ENCODE results near the gene OLR1. TPM values are rescaled to one million over a fixed set of nuclear protein-coding genes. Genes with fewer than 3 reads are reported as not detected.

OLR1 gene
- total and polyA plus RNA-seq, 2 donors (not counting 1 experiment from before 2014, with no cell fraction given) = not detected

- intact Hi-C loops (cut with micrococcal nuclease) = no loop called here
- WGBS (ENCODE audit: insufficient coverage) = no CpG with 5 or more reads among the region's 4 CpGs
- CTCF ChIA-PET = no interaction called here
These were observed 6.9 kb upstream of the OLR1 start, which contains the start of gene TMEM52B for GRCh38 chr12:10178821-10179220. Gene TMEM52B (plus strand): TSS chr12:10179032. CDS start chr12:10179575, 543 bp downstream.

More at GRCh38 chr12:10178821-10179220, 6.9 kb upstream of the OLR1 start, which contains the start of gene TMEM52B:
- DNase-seq = no peak
- no peaks in the 10 kb centered on the region for H3K79me2 ChIP-seq (ENCODE audit: control insufficient read depth, insufficient read depth, low read length)
- H3K4me2 ChIP-seq (replicated peaks; ENCODE audit: low read depth, low read length, poor library complexity, severe bottlenecking) = no peak within 1 kb of the TSS
- no peak for ATAC-seq (ENCODE audit: low read depth)
- H3K4me3 ChIP-seq (ENCODE audit: control extremely low read depth in 1 of 5, extremely low read depth in 1 of 5, insufficient read depth in 1 of 5, low read depth in 2 of 5, low read length in 4 of 5) = no peak within 1 kb of the TSS
- H4K20me1 ChIP-seq (ENCODE audit: control insufficient read depth, insufficient read depth, low read length, poor library complexity, severe bottlenecking) = no peaks in the 10 kb centered on the region
- no peaks in the 10 kb centered on the region for H3K4me1 ChIP-seq (ENCODE audit: control insufficient read depth in 2 of 2, insufficient read depth in 2 of 2, low read length in 2 of 2)
- H3K9ac ChIP-seq (ENCODE audit: low read length) = no peak within 1 kb of the TSS
- TF ChIP-seq CTCF (IDR thresholded peaks at IDR 0.05) (no peak), EZH2 (IDR thresholded peaks at IDR 0.05; ENCODE audit: borderline replicate concordance, insufficient read depth, low read depth, low read length, poor library complexity, severe bottlenecking) (no peak)
- POLR2A ChIA-PET = no interaction called here
- no peak within 1 kb of the TSS for H3K27ac ChIP-seq (ENCODE audit: low read length in 2 of 2)
- Mint-ChIP-seq H3K4me1 (no peaks in the 10 kb centered on the region), H3K9me3 (ENCODE audit: insufficient read depth) (no peaks in the 10 kb centered on the region), H3K4me3 (no peak within 1 kb of the TSS), H3K27me3 (peaks cover 50% of the 10 kb centered on the region), H3K27ac (no peak within 1 kb of the TSS)
- peaks cover 0 to 17% (median 14%) of the 10 kb centered on the region in 4 experiments for H3K27me3 ChIP-seq (replicated peaks in 1 of 4; ENCODE audit: control extremely low read depth in 1 of 4, control insufficient read depth in 3 of 4, insufficient read depth in 4 of 4, low read length in 3 of 4)
- no peaks in the 10 kb centered on the region for H3K9me3 ChIP-seq (ENCODE audit: control extremely low read depth in 1 of 3, control insufficient read depth in 2 of 3, insufficient read depth in 1 of 3, low read length in 2 of 3)
- no peaks in the 10 kb centered on the region for H3K36me3 ChIP-seq (replicated peaks in 1 of 2; ENCODE audit: control extremely low read depth in 1 of 2, control insufficient read depth in 1 of 2, extremely low read depth in 1 of 2, insufficient read depth in 2 of 2, low read length in 1 of 2)
- no peak within 1 kb of the TSS for H2AFZ ChIP-seq (ENCODE audit: insufficient read depth, low read depth, low read length, poor library complexity, severe bottlenecking)
